Hematopoietic multipotent progenitor cell treated with erythropoietin and hydrocortisone succinate and interleukin-3 and kit ligand, for 4 days (in vitro differentiated cells): Measurements from ENCODE around the gene PTGES.
A peak's percentile ranks its signal among the peaks of the same experiment; 100 is the strongest.
"Not testable (repeated sequence)": the region's sequence is repeated elsewhere in the genome, so short reads cannot be mapped to it uniquely, and the experiment has no call there.

ENCODE experiments used
- DNase-seq: peaks from one replicate; pipeline ENCODE4 v3.0.0-alpha.2; 2015

Gene PTGES

GRCh38 chr9:129769669-129770068, 16.8 kb upstream of the PTGES start:
- DNase-seq: peak; percentile 85

- no peak for DNase-seq
Observed at GRCh38 chr9:129768486-129768885, 15.6 kb upstream of the PTGES start.

GRCh38 chr9:129765764-129766317, 13.0 kb upstream of the PTGES start:
- DNase-seq: no peak

- no peak for DNase-seq
Observed at GRCh38 chr9:129762985-129763926, 10.4 kb upstream of the PTGES start.

GRCh38 chr9:129762370-129762984, 9.6 kb upstream of the PTGES start:
- DNase-seq: not testable (repeated sequence)

- DNase-seq: no peak
Observed at GRCh38 chr9:129761901-129762369, 9.1 kb upstream of the PTGES start.

GRCh38 chr9:129761293-129761900, 8.6 kb upstream of the PTGES start:
- DNase-seq: no peak

GRCh38 chr9:129760784-129761183, 7.9 kb upstream of the PTGES start:
- not testable (repeated sequence) for DNase-seq

- no peak for DNase-seq
Observed at GRCh38 chr9:129759804-129760502, 7.1 kb upstream of the PTGES start.

- no peak for DNase-seq
Observed at GRCh38 chr9:129759319-129759718, 6.5 kb upstream of the PTGES start.

- peak; percentile 23 for DNase-seq
Observed at GRCh38 chr9:129757045-129757444, 4.2 kb upstream of the PTGES start.

GRCh38 chr9:129756191-129756590, 3.3 kb upstream of the PTGES start:
- DNase-seq: no peak

GRCh38 chr9:129755151-129755550, 2.3 kb upstream of the PTGES start:
- no peak for DNase-seq

- DNase-seq: no peak
Observed at GRCh38 chr9:129751841-129752801, 721 bp downstream of the PTGES start.

GRCh38 chr9:129750013-129750638, 2.7 kb downstream of the PTGES start:
- DNase-seq: no peak

GRCh38 chr9:129749575-129749974, 3.3 kb downstream of the PTGES start:
- no peak for DNase-seq

GRCh38 chr9:129749052-129749451, 3.8 kb downstream of the PTGES start:
- DNase-seq: not testable (repeated sequence)

GRCh38 chr9:129748249-129748648, 4.6 kb downstream of the PTGES start:
- no peak for DNase-seq

- DNase-seq: no peak
Observed at GRCh38 chr9:129746092-129746777, 6.6 kb downstream of the PTGES start.

GRCh38 chr9:129745200-129745599, 7.6 kb downstream of the PTGES start:
- no peak for DNase-seq
